ENCODE measurements around the gene CHID1.

Gene CHID1

GRCh38 chr11:933142-933851 is 22.7 kb upstream of the CHID1 start:
- no peak for DNase-seq (ENCODE audit: low read depth)

DNA sequence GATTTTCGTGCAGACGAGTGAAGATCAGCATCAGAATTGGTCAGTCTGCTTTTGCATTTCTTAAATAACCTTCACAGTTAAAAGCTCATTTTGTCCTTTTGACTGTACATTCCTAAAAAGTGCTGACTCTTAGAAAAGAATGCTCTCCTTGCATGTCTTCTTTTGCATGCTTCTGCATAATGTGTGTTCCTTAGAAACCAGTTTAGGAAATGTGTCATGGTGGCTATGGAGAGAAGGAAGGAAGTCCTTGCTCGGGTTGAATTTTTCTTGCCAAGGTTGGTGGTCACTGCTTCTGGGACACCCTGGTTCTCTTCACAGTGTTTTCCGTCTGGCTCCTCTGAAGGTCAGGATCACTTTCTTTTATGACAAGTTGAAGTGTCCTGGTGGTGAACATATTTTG is 21.8 kb upstream of the CHID1 start:
- no peak for DNase-seq (ENCODE audit: low read depth)

- DNase-seq (ENCODE audit: low read depth) = no peak
Observed at GRCh38 chr11:931385-931784, 20.8 kb upstream of the CHID1 start.

DNA sequence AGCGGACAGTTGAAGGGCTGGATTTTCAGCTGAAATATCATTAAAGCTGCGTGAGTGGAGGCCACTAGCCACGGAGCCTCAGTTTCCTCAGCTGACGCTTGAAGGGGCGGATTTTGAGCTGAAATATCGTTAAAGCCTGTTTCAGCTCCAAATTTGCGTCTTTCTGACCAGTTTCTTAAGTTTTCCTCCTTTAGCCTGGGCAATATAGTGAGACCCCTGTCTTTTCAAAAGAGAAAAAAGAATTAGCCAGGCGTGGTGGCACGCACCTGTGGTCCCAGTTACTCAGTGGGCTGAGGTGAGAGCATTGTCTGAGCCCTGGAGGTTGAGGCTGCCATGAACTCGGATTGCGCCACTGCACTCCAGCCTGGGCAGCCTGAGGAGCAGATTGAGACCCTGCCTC is 18.8 kb upstream of the CHID1 start:
- no peak for DNase-seq (ENCODE audit: low read depth)

GRCh38 chr11:928786-929185 is 18.2 kb upstream of the CHID1 start:
- DNase-seq (ENCODE audit: low read depth) = no peak

GRCh38 chr11:927871-928270 is 17.3 kb upstream of the CHID1 start:
- DNase-seq (ENCODE audit: low read depth) = no peak

DNA sequence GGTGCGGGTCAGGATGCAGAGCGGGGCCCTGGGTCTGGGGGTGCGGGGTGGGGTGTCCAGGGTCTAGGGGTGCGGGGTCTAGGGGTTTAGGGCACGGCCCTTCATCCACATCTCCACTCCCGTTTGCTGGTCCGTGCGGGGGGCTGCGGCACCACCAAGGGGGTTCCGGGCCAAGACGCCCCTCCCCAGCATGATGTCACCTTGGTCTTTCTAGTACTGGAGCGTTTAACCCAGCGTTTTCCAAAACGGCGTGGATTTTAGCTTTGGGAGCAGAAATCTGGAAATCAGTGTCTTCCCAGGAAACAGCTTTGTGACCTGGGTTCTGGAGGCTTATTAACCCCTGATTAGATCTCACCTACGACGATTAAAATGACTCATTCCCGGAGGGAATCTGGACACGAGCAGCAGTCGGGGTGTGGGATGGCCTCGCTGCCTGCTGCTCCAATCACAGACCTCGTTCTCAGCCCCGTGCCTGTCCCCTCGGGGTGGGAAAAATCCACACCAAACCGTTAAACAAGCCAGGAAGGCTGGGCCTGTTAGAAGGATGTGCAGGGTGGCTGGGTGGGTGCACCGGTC is 15.8 kb upstream of the CHID1 start:
- DNase-seq (ENCODE audit: low read depth) = no peak

GRCh38 chr11:925496-926301 is 15.1 kb upstream of the CHID1 start, which contains the start of gene AP2A2:
Gene AP2A2 (plus strand): TSS chr11:925870. CDS start chr11:926022, 152 bp downstream.
- peak; percentile 87 for DNase-seq (ENCODE audit: low read depth)

DNA sequence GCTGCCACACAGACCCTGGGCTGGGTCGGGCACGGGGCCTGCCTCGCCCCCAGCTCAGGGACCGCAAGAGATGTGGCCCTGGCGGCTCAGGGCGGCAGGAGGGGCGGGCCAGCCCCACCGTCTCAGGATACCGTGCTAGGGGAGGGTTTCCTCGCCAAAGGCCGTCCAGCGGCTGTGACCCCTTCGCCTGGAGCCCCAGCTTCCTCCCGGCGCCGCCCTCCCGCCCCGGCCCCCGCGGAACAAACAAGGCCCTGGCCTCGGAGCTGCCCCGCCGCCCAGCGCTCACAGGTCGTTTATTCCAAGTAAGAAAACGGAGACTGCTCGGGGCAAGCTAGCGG is 14.5 kb upstream of the CHID1 start:
- no peak for DNase-seq (ENCODE audit: low read depth)

DNA sequence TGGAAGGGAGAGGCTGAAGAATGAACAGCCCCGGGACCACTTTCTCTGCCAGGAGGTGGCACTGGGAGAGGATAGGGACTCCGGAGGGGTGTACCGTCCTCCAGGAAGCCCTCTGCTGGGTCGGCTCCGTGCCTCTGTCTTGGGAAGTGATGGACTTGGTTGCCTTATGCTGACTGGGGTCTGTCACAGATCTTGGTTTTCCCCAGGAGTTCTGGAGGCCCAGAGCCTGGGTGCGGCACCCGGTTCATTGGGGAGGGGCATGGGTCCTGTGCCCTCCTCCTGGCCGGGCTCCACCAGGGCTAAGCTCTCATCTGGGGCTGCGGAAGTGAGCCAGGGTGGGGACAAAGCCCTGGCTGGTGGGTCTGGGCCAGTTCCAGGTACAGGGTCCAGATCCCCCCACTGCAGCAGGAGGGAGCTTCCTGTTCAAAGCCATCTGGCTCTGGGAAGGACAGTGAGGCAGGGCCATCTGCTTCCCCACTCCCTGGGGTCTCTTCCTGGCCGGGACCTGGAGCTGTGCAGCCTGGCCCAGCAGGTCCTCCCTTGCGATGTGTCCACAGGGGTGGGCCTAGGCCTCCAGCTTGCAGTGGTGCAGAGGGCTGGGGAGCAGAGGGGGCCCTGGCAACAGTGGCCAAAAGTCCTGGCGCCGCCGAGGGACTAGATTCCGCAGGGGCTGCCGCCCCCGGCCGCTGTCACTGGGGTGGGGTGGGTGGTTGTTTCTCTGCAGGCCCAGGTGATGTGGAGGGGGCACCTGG is 14.0 kb upstream of the CHID1 start:
- DNase-seq (ENCODE audit: low read depth) = no peak

DNA sequence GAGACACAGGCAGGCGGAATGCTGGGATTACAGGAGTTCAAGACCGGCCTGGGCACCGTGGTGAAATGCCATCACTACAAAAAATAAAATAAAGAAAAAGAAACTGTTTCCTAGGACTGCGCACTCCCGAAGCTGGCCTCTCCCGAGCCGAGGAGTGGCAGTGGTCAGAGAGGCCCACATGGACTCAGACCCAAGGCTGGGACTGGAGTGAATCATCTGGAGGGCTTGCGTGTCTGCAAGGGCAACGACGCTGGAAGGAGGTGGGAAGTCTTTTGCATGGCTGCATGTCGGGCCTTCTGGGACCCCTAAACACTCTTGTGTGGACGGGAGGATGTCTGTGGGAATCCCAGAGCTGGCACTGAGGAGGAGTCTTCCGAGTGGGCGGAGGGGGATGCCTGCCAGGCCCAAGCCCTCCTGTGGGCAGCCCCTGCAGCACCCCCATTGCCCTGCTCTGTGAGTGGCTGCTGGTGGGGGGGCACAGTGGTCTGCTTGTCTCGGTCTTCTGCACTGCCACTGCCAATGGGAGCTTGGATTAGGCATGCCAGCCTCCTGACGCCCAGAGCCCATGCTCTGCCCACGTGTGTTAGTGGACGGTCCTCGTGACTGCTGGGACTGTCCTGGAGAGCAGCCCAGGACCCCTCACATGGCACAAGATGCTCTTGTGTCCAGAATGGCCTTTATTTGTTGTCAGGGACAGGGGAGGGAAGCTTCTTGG is 13.2 kb upstream of the CHID1 start:
- no peak for DNase-seq (ENCODE audit: low read depth)

DNA sequence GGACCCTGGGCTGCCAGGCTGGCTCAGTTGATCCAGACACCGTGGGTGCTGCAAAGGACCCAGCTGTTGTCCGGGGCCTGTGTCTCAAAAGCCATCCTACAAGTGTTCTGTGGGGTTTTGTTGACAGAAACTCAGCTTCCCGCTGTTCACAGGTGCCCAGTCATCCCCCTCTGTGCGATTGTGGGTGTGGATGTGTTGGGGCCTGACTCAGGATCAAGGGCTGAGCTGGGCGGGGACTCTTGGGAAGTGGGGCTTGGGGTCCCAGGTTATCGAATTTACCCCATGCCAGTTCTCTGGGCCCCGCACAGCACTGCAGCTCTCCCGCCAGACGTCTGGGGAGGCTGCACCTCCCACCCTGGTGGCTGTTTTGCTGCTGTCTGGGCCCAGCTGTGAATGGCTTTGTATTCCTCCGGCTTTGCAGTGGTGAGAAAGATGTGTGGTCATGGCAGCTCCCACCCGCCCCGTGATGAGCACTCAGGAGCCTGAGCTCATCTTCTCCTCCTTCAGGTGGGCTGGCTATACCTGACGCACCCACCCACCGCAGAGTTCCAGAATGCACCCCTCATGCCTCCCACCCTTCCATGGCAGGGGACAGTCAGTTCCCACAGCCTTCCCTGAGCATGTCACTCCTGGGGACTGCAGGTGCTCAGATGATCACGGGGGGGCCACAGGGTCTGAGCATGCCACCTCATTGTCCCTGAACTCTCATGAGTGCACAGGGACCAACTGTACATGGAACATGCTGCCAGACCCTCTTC is 11.5 kb upstream of the CHID1 start:
- no peak for DNase-seq (ENCODE audit: low read depth)

GRCh38 chr11:917426-917825 is 6.8 kb upstream of the CHID1 start:
- DNase-seq (ENCODE audit: low read depth) = no peak

DNA sequence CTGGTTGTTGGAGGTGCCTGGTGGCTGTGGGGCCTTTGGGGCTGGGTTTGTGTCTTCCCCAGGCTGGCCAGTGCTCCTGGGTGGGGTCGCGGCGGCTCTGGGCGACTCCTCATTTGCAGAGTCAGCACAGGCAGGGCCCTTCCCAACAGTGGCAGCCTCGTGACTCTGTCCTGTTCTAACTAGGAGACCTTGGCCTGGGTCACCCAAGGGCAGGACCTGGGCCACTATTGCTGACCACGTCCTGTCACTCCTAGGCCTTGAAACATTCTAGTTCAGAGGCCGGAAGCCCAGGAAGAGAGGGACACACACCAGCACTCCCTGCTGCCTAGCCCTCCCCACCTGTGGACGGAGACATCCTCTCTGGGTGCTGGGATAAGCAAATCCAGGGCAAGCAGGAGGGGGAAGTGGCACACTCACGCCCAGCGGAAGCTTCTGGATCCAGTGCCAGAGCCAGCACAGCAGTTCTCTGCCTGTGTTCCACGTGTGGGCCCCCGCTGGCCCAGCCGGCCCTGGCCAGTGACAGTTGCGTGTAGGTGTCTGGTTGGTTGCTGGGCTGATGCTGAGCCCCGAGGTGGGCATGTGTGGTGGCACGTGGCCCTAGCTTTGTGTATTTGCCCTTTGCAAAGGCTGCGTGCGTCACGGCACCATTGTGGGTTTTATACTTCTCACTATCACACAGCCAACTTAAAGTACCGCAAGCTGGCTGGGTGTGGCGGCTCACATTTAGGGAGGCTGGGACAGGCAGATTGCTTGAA is 4.3 kb upstream of the CHID1 start:
- DNase-seq (ENCODE audit: low read depth) = no peak

DNA sequence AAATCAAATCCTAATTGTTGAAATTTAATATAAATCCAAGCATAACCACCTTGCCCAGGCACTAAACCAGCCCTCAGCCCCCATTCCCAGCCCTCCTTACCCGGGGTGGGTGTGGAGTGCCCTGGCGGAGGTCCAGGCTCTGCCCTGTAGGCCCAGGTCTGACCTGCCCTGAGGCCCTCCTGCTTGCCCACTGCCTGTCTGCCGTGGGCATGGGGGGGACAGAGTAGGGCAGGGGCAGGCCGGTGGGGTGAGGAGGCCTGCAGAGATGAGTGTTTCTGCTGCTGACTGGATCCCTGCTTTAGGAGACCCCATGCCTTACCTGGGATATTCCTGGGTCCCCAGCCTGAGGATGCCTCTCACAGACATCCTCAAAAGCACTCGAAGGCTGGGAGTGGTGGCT is 3.6 kb upstream of the CHID1 start:
- no peak for DNase-seq (ENCODE audit: low read depth)

- DNase-seq (ENCODE audit: low read depth) = no peak
Observed at GRCh38 chr11:913043-913442, 2.4 kb upstream of the CHID1 start.

GRCh38 chr11:912266-912665 is 1.7 kb upstream of the CHID1 start:
- DNase-seq (ENCODE audit: low read depth) = no peak

- DNase-seq (ENCODE audit: low read depth) = no peak
Observed at GRCh38 chr11:911890-912219, 1.2 kb upstream of the CHID1 start.

DNA sequence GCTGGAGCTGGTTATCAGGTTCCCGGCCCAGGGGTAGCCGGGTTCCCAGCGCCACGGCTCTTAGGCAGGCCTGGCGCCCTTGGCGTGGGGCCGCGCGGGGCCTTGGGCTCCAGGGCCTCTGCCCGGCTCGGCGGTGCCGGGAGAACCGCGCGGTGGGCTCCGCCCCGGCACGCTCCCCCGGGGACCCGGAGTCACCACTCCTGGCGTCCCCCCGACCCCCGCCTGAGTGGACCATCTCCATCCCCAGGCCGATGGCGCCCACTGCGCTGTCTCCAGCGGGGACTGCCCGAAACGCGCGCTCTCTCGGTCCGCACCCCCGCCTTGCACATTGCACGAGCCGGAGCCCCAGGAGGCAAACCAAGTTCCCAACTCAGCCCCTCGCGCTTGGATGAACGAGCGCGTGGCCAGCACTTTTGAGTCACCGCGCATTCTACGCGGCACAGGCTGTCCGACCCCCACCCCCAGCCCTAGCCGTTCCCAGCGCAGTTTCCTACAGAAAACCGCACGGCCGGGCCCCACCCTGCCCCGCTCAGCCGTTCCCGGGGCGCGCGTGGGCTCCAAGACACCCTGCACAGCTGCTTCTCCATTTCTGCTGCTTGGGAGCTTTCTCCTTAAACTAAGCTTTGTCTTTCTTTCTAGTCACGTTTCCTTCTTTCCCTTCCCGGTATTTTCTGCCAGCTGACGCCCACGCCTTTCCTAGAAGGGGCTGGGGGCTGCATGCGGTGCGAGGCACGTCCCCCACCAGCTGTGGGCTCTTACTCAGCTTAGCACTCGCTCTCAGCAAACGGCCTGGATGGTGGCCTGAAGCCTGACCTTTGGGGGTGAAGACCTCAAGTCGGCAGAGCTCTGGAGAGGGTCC is 650 bp upstream of the CHID1 start:
- DNase-seq (ENCODE audit: low read depth) = no peak

Data from activated gamma-delta T cell treated with anti-CD3 and anti-CD28 coated beads, Interleukin-2, amount 50 U/mL, for 16 hours (primary cell).